ENCODE data around the gene SMYD2. TPM values are rescaled to one million over a fixed set of nuclear protein-coding genes. Genes with fewer than 3 reads are reported as not detected.

Gene SMYD2
- total RNA-seq, 2 experiments from 2014 or later = 20.8 to 26.5 TPM

- TF ChIP-seq, protein P1, sequence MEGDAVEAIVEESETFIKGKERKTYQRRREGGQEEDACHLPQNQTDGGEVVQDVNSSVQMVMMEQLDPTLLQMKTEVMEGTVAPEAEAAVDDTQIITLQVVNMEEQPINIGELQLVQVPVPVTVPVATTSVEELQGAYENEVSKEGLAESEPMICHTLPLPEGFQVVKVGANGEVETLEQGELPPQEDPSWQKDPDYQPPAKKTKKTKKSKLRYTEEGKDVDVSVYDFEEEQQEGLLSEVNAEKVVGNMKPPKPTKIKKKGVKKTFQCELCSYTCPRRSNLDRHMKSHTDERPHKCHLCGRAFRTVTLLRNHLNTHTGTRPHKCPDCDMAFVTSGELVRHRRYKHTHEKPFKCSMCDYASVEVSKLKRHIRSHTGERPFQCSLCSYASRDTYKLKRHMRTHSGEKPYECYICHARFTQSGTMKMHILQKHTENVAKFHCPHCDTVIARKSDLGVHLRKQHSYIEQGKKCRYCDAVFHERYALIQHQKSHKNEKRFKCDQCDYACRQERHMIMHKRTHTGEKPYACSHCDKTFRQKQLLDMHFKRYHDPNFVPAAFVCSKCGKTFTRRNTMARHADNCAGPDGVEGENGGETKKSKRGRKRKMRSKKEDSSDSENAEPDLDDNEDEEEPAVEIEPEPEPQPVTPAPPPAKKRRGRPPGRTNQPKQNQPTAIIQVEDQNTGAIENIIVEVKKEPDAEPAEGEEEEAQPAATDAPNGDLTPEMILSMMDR (conservative IDR thresholded peaks at IDR 0.05; ENCODE audit: low read length) = no peak
- no peak for TF ChIP-seq EZH2phosphoT487 (IDR thresholded peaks at IDR 0.05; ENCODE audit: borderline replicate concordance, low read depth, low read length)
- no peak overlapping the region for H3K27ac ChIP-seq (ENCODE audit: low read depth, low read length, poor library complexity, severe bottlenecking)
- no peaks in the 10 kb centered on the region for H3K4me1 ChIP-seq (ENCODE audit: insufficient read depth, low read length, poor library complexity, severe bottlenecking)
- H3K9me3 ChIP-seq (ENCODE audit: low read length) = no peaks in the 10 kb centered on the region
- no peak overlapping the region for H3K4me3 ChIP-seq (ENCODE audit: low read depth, low read length, poor library complexity, severe bottlenecking)
- BruUV-seq (replicated peaks) = no TSS peak
- H3K36me3 ChIP-seq (ENCODE audit: insufficient read depth, low read length) = no peaks in the 10 kb centered on the region
- intact Hi-C loops (cut with micrococcal nuclease; ENCODE audit: unreplicated experiment) = no loop called here
- H4K20me1 ChIP-seq (ENCODE audit: insufficient read depth, low read length) = no peaks in the 10 kb centered on the region
- no peaks in the 10 kb centered on the region for H3K9me2 ChIP-seq (ENCODE audit: insufficient read depth, low read length)
- H3K79me2 ChIP-seq (ENCODE audit: insufficient read depth, low read depth, low read length) = no peaks in the 10 kb centered on the region
- CTCF ChIA-PET (ENCODE audit: unreplicated experiment) = no interaction called here
- DNase-seq (ENCODE audit: low spot score) = no peak
- H2AFZ ChIP-seq (ENCODE audit: low read length) = no peak overlapping the region
- POLR2A ChIA-PET = no interaction called here
- H3K4me2 ChIP-seq (ENCODE audit: low read length) = no peak overlapping the region
Observed at GRCh38 chr1:214255509-214255908, 25.4 kb upstream of the SMYD2 start.

DNA sequence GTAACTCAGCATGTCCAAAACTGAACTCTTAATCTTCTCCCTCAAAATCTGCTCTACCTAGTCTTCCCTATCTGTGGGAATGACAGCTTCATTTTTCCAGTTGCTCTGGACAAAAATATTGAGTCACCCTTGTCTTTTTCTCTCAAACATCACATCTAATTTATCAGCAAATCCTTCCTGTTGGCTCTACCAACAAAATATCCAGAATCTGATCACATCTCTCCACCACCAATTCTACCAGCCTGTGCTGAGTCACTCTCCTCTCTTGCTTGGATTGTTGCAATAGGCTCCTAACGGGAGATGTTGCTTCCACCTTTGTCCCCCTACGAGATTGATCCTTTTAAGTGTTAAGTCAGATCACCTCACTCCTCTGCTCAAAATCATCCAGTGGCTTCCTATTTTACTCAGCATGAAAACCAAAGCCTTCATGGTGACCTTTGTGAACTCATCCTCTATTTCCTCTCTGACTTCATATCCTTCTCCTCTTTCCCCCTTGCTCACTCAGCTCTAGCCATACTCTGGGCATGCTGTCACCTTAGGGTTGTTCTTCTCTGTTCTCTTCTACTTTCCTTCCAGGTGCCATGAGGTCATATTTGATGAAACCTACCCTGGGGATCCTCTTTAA, 21.5 kb upstream of the SMYD2 start:
- ChIA-PET CTCF (ENCODE audit: unreplicated experiment) (interaction anchor here (6.1 kb wide), 1 partner anchor 71 kb away, joined by 76 read pairs; no protein-coding TSS in a partner anchor), POLR2A (interaction anchor here (0.8 to 2.7 kb wide), 2 partner anchors 11 to 68 kb away, joined by 3 to 17 read pairs; no protein-coding TSS in a partner anchor)
- Histone ChIP-seq H3K4me2 (ENCODE audit: low read length) (no peak overlapping the region), H3K9me3 (ENCODE audit: low read length) (no peaks in the 10 kb centered on the region), H4K20me1 (ENCODE audit: insufficient read depth, low read length) (no peaks in the 10 kb centered on the region), H3K79me2 (ENCODE audit: insufficient read depth, low read depth, low read length) (no peaks in the 10 kb centered on the region), H3K4me3 (ENCODE audit: low read depth, low read length, poor library complexity, severe bottlenecking) (no peak overlapping the region), H3K9me2 (ENCODE audit: insufficient read depth, low read length) (no peaks in the 10 kb centered on the region), H3K36me3 (ENCODE audit: insufficient read depth, low read length) (no peaks in the 10 kb centered on the region), H2AFZ (ENCODE audit: low read length) (no peak overlapping the region), H3K4me1 (ENCODE audit: insufficient read depth, low read length, poor library complexity, severe bottlenecking) (no peaks in the 10 kb centered on the region), H3K27ac (ENCODE audit: low read depth, low read length, poor library complexity, severe bottlenecking) (no peak overlapping the region)
- intact Hi-C loops (cut with micrococcal nuclease; ENCODE audit: unreplicated experiment) = no loop called here
- DNase-seq (ENCODE audit: low spot score) = no peak
- BruUV-seq (replicated peaks) = no TSS peak
- TF ChIP-seq, protein P1 (conservative IDR thresholded peaks at IDR 0.05; ENCODE audit: low read length) = no peak
- TF ChIP-seq EZH2phosphoT487 (IDR thresholded peaks at IDR 0.05; ENCODE audit: borderline replicate concordance, low read depth, low read length) = no peak

DNA sequence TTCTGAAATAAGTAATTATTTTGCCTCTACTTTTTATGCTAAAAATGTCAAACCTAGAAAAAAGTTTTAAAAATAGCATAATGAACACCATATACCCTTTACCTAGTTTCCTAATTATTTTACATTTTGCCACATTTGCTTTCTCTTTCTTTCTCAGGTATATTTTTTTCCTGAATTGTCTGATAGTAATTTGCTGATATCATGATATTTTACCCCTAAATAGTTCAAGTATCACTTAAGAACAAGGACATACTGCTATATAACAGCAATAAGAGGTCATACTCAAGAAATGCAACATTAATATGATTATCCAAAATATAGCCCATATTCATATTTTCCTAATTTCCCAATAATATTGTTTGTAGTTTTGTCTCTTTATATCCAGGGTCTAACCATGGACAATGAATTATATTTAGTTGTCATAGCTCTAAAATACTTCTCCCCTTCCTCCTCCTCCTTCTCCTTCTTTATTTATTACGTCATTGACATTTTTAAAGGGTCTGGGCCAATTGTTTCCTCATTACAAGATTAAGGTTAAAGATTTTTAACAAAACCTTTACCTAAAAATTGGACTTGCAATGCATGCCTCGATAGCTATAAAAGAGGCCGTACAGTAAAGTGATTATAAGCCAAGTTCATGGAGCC, 20.3 kb upstream of the SMYD2 start:
- ChIA-PET CTCF (ENCODE audit: unreplicated experiment) (interaction anchor here (0.9 to 6.1 kb wide), 5 partner anchors 8 to 324 kb away, joined by 3 to 76 read pairs (median 3); no protein-coding TSS in a partner anchor), POLR2A (interaction anchor here (0.6 to 2.7 kb wide), 2 partner anchors 67 to 1436 kb away, joined by 3 to 17 read pairs; no protein-coding TSS in a partner anchor)
- Histone ChIP-seq H3K9me3 (ENCODE audit: low read length) (no peaks in the 10 kb centered on the region), H3K4me2 (ENCODE audit: low read length) (no peak overlapping the region), H3K4me1 (ENCODE audit: insufficient read depth, low read length, poor library complexity, severe bottlenecking) (no peaks in the 10 kb centered on the region), H3K9me2 (ENCODE audit: insufficient read depth, low read length) (no peaks in the 10 kb centered on the region), H3K4me3 (ENCODE audit: low read depth, low read length, poor library complexity, severe bottlenecking) (no peak overlapping the region), H3K27ac (ENCODE audit: low read depth, low read length, poor library complexity, severe bottlenecking) (no peak overlapping the region), H2AFZ (ENCODE audit: low read length) (no peak overlapping the region), H3K79me2 (ENCODE audit: insufficient read depth, low read depth, low read length) (no peaks in the 10 kb centered on the region), H4K20me1 (ENCODE audit: insufficient read depth, low read length) (no peaks in the 10 kb centered on the region), H3K36me3 (ENCODE audit: insufficient read depth, low read length) (no peaks in the 10 kb centered on the region)
- TF ChIP-seq EZH2phosphoT487 (IDR thresholded peaks at IDR 0.05; ENCODE audit: borderline replicate concordance, low read depth, low read length) = no peak
- TF ChIP-seq, protein P1 (conservative IDR thresholded peaks at IDR 0.05; ENCODE audit: low read length) = no peak
- intact Hi-C loops (cut with micrococcal nuclease; ENCODE audit: unreplicated experiment) = loop anchor here (1.0 kb wide), 1 partner anchor 68 kb away; no protein-coding TSS in a partner anchor
- no peak for DNase-seq (ENCODE audit: low spot score)
- BruUV-seq (replicated peaks) = no TSS peak

All from OCI-LY7 (cell line).